Calu3 (cell line): Measurements from ENCODE around the gene ADNP. TPM values are rescaled to one million over a fixed set of nuclear protein-coding genes. Genes with fewer than 3 reads are reported as not detected.

Experiments used
- BruUV-seq: library from RNA; stranded (reverse); fragments of 400-500 nt; replicated peaks from 2 replicates; lab custom pipeline; 2021; lab: Mats Ljungman, UMichigan
- CTCF ChIA-PET: fragments of 300-600 bp; sonication (Branson Sonifier 250); formaldehyde crosslinking; loops from one replicate; lab custom pipeline; 2022; ENCODE audit warnings: antibody characterized with exemption; lab: Charles Lee
- DNase-seq: peaks from one replicate; pipeline ENCODE4 v3.0.0; 2022
- H3K27ac Mint-ChIP-seq: one replicate; pipeline ENCODE4 v1.8.0; 2022; ENCODE audit warnings: mixed read lengths; ENCODE audit not compliant: unreplicated experiment
- H3K27me3 Mint-ChIP-seq: one replicate; pipeline ENCODE4 v1.8.0; 2022; ENCODE audit warnings: mixed read lengths; ENCODE audit not compliant: unreplicated experiment
- H3K36me3 Mint-ChIP-seq: one replicate; pipeline ENCODE4 v1.8.0; 2022; ENCODE audit warnings: mild to moderate bottlenecking, moderate library complexity, mixed read lengths; ENCODE audit not compliant: insufficient read depth, unreplicated experiment
- H3K4me1 Mint-ChIP-seq: one replicate; pipeline ENCODE4 v1.8.0; 2022; ENCODE audit warnings: mild to moderate bottlenecking, low read depth, mixed read lengths; ENCODE audit not compliant: unreplicated experiment
- H3K4me3 Mint-ChIP-seq: one replicate; pipeline ENCODE4 v1.8.0; 2022; ENCODE audit warnings: mild to moderate bottlenecking, low read depth, moderate library complexity, mixed read lengths; ENCODE audit not compliant: unreplicated experiment
- H3K9me3 Mint-ChIP-seq: one replicate; pipeline ENCODE4 v1.8.0; 2022; ENCODE audit warnings: low read depth, mixed read lengths; ENCODE audit not compliant: unreplicated experiment
- intact Hi-C: fragments of 100-400 bp; cut with micrococcal nuclease; formaldehyde crosslinking; loops from one replicate; pipeline ENCODE4 v1.10.0; 2022; ENCODE audit not compliant: unreplicated experiment
- total RNA-seq: library from RNA; stranded (reverse); gene quantifications from 2 replicates; pipeline ENCODE4 v1.2.3, GENCODE V29; 2022
- TF ChIP-seq, protein P1 (sequence below): fragments of 200-600 bp; IDR thresholded peaks from one replicate; pipeline ENCODE4 v1.8.0; 2022; ENCODE audit warnings: antibody characterized with exemption; ENCODE audit not compliant: unreplicated experiment

Gene ADNP
- total RNA-seq, 1 experiment from 2014 or later: 103 TPM

DNA sequence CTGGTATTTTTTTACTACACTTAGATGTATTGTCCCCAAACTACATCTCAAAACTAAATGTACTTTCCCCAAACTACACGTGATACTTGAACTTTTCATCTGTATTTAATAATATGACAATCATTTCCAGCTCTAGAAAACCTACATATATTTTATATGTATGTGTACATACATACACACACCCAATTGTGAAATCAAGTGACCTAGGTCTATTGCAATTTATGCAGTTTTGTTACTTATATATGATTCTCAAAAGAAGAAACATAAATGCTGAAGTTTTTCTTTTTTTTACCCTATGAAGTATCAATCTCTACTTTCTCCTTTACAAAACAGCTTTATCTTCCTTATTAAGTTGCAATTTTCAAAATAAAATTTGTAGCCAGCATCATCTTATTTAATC lies 4.7 kb downstream of the ADNP start:
- DNase-seq: no peak
- TF ChIP-seq, protein P1, sequence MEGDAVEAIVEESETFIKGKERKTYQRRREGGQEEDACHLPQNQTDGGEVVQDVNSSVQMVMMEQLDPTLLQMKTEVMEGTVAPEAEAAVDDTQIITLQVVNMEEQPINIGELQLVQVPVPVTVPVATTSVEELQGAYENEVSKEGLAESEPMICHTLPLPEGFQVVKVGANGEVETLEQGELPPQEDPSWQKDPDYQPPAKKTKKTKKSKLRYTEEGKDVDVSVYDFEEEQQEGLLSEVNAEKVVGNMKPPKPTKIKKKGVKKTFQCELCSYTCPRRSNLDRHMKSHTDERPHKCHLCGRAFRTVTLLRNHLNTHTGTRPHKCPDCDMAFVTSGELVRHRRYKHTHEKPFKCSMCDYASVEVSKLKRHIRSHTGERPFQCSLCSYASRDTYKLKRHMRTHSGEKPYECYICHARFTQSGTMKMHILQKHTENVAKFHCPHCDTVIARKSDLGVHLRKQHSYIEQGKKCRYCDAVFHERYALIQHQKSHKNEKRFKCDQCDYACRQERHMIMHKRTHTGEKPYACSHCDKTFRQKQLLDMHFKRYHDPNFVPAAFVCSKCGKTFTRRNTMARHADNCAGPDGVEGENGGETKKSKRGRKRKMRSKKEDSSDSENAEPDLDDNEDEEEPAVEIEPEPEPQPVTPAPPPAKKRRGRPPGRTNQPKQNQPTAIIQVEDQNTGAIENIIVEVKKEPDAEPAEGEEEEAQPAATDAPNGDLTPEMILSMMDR: no peak
- Mint-ChIP-seq H3K36me3 (peaks cover 80% of the 10 kb centered on the region), H3K4me3 (no peak overlapping the region), H3K9me3 (no peaks in the 10 kb centered on the region), H3K27ac (no peak overlapping the region), H3K4me1 (peaks cover 43% of the 10 kb centered on the region), H3K27me3 (no peaks in the 10 kb centered on the region)
- intact Hi-C loops: no loop called here
- BruUV-seq: no TSS peak
- CTCF ChIA-PET: interaction anchor here (0.6 to 1.4 kb wide), 3 partner anchors 29 to 1544 kb away, joined by 3 read pairs; no protein-coding TSS in a partner anchor

DNA sequence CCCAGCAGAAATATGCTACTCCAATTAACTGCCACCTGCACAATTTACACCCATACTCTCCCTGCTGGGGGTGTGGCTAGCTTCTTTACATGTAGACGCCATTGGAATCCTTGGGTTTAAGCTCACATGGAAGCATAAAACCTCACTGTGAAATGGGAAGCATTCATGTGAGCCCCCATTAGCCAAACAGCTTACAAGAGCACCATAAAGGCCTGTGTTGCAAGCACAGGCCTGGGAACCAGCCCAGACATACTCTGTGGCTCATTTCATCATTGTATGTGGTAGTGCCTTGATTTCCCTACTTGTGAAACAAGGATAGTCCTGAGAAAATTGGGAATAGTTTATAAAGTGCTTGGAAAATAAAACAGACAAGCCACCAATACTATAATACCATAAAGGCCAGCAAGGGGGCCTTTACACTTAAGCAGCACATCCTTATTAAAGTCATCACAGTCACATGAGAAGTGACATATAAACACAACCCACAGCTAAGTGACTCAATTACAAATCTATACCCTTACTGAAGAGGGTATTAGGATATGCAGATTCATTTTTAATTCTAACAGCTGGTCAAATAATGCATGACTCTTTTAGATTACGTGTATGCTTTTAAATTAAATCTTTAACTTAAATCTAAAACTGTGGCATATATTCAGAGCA lies 6.8 kb downstream of the ADNP start:
- peaks cover 43% of the 10 kb centered on the region for H3K4me1 Mint-ChIP-seq

DNA sequence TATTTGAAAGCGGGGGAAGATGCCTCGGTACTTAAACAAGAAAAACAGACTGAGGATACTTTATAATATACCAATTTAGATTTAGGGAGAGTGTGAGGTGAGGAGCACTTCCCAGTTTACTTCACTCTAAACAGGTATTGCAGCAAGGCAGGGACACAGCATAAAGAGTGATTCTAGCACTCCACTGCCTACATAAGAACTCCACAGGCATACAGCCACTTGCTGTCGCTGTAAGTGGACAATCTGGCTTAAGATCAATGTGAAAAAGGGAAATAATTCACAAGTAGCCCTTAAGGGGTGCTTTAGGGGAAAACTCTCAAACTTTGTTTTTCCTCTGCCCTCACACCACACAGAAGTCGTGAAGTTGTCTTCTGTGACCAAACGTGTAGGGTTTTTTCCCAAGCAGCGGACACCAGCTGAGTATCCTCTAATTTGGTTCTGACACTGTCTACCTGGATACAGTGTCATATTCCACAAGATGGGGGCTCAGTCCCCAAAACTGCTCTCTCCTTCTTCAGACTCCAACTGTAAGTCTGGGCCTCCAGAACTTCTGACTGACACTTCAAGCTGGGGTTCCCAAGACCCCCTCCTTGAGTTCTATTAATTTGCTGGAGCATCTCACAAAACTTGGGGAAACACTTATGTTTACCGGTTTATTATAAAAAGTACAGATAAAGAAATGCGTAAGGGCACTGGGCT lies 9.3 kb downstream of the ADNP start:
- Mint-ChIP-seq H3K27me3 (no peaks in the 10 kb centered on the region), H3K36me3 (peaks cover 56% of the 10 kb centered on the region), H3K9me3 (no peaks in the 10 kb centered on the region), H3K4me1 (peaks cover 42% of the 10 kb centered on the region), H3K27ac (no peak overlapping the region), H3K4me3 (no peak overlapping the region)
- intact Hi-C loops: no loop called here
- TF ChIP-seq, protein P1: no peak
- CTCF ChIA-PET: interaction anchor here (0.6 to 1.8 kb wide), 3 partner anchors 7 to 127 kb away, joined by 4 to 5 read pairs (median 4); partner anchors contain the start of genes ADNP and BCAS4
- BruUV-seq: no TSS peak
- no peak for DNase-seq

More for the DNA sequence above, 6.8 kb downstream of the ADNP start:
- Mint-ChIP-seq H3K36me3 (peaks cover 66% of the 10 kb centered on the region), H3K27me3 (no peaks in the 10 kb centered on the region), H3K9me3 (no peaks in the 10 kb centered on the region), H3K4me3 (no peak overlapping the region), H3K27ac (no peak overlapping the region)
- no TSS peak for BruUV-seq
- intact Hi-C loops: no loop called here
- TF ChIP-seq, protein P1: no peak
- CTCF ChIA-PET: interaction anchor here (0.5 to 0.6 kb wide), 2 partner anchors 11 to 172 kb away, joined by 3 read pairs; no protein-coding TSS in a partner anchor
- no peak for DNase-seq

DNA sequence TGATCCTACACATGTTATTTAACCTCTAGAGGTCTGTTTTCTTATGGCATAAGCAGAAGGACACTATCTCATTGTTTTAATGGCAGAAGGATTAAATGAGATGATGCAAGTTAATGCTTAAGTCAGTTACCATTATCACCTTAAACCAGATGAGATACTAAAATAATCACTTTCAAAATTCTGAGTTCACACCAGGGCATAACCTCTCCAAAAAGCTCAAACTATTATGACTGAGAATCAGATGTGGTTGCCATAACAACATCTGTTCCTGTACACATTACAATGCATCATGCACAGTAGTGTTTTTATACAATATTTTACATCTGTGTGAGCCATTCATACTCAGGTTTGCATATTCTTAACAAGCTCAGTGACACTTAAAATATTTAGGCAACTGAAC lies 10.2 kb downstream of the ADNP start:
- H3K27ac Mint-ChIP-seq: no peak overlapping the region
- H3K27me3 Mint-ChIP-seq: no peaks in the 10 kb centered on the region
- intact Hi-C loops: no loop called here
- H3K4me1 Mint-ChIP-seq: peaks cover 49% of the 10 kb centered on the region
- BruUV-seq: no TSS peak
- H3K4me3 Mint-ChIP-seq: no peak overlapping the region
- H3K9me3 Mint-ChIP-seq: no peaks in the 10 kb centered on the region
- no peak for DNase-seq
- TF ChIP-seq, protein P1: no peak
- peaks cover 53% of the 10 kb centered on the region for H3K36me3 Mint-ChIP-seq
- CTCF ChIA-PET: interaction anchor here (0.7 to 2.6 kb wide), 3 partner anchors 8 to 1805 kb away, joined by 4 to 8 read pairs (median 5); partner anchors contain the start of gene BCAS4
